ENCODE data around the gene SLC26A2.

SLC26A2 gene

DNA sequence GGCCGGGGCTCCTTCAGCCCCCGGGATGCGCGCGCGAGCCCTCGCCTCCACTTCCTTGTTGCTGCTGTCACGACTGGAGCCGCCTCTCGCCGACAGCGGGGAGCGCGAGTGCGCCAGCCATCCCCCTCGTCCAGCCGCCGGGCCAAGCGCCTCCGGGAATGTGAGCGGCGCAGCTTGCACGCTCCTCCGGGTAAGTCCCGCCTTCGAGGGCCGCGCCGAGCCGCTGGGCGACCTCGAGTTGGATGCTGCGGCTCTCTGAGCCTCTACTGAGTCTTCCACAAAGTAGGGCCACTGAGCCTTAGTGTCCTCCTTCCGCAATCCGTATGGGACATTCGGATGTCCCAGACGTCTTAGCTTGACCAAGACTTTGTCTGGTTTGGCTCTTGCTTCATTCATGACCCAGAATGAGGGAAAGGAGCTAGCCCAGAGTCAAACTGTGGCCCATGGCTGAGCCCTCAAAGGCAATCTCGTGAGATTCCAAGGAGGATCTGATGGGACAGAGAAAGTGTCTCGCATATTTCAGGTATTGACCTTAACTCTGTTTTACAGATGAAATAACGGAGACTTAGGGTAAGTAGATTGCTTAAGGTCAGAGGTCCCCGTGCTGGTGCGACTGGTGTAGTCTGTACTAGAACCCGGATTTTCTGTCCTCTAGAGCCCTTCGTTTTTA lies 40.6 kb downstream of the SLC26A2 start:
- no peak for DNase-seq (ENCODE audit: low read depth)
- TF ChIP-seq, protein P1, sequence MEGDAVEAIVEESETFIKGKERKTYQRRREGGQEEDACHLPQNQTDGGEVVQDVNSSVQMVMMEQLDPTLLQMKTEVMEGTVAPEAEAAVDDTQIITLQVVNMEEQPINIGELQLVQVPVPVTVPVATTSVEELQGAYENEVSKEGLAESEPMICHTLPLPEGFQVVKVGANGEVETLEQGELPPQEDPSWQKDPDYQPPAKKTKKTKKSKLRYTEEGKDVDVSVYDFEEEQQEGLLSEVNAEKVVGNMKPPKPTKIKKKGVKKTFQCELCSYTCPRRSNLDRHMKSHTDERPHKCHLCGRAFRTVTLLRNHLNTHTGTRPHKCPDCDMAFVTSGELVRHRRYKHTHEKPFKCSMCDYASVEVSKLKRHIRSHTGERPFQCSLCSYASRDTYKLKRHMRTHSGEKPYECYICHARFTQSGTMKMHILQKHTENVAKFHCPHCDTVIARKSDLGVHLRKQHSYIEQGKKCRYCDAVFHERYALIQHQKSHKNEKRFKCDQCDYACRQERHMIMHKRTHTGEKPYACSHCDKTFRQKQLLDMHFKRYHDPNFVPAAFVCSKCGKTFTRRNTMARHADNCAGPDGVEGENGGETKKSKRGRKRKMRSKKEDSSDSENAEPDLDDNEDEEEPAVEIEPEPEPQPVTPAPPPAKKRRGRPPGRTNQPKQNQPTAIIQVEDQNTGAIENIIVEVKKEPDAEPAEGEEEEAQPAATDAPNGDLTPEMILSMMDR (IDR thresholded peaks at IDR 0.05; ENCODE audit: low read depth, low read length, missing control alignments) = no peak
- H3K4me3 ChIP-seq (ENCODE audit: low read depth, low read length) = peak overlapping the region; percentile 92

DNA sequence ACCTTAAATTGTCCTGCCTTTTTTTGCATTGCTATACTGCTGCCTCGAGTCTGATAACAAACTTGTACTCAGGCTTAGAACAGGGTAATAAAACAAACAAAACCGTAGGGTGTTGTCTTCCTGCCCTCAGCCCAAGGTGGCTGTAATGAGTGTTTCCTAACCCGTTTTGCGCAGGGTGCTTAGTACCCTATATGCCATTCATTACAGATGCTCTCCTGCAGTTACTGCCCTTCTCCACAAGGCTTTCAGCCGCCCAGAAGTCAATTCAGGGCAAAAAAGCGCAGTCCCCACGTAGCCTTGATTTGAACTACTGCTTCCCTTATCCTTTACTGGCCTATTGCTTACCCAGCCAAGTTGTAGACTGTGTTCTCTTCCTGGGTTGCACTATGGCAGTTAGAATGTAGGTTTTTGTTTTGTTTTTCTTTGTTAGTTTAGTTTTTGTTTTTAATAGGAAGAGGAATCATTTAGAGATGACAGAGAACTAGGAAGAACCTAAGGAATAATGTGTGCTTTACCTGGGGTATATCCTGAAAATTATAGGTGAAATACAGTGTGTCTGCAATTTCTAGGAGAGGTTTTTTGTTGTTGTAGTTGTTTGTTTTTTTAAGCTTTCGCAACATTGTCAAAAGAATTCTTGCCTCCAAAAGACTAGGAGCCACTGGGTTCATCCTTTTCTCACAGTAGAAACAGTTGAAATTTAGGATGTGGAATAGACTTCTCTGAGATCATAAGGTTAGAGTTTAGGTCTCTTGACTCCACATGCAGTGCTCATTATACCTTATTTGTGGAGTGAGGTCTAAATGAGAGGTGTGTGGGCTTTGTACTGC lies 41.3 kb downstream of the SLC26A2 start:
- DNase-seq (ENCODE audit: low read depth) = peak; percentile 65
- TF ChIP-seq, protein P1 (IDR thresholded peaks at IDR 0.05; ENCODE audit: low read depth, low read length, missing control alignments) = peak; percentile 80
- H3K4me3 ChIP-seq (ENCODE audit: low read depth, low read length) = peak overlapping the region; percentile 92

DNA sequence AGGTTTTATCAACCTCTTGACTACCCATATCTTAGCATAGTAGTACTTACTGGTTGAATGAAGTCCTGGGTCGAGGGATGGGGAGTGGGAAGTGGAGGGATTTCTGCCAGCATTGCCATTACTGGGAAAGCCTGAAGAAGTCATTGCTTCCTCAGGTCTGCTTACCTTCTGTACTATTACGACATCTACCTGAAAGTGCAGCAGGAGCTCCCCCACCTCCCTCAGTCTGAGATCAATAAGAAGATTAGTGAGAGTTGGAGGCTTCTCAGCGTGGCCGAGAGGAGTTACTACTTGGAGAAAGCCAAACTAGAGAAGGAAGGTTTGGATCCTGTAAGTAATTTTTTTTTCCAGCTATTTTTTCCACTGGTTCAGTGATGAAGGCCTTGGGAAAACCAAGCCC lies 45.8 kb downstream of the SLC26A2 start:
- DNase-seq (ENCODE audit: low read depth) = no peak
- no peak overlapping the region for H3K4me3 ChIP-seq (ENCODE audit: low read depth, low read length)
- TF ChIP-seq, protein P1 (IDR thresholded peaks at IDR 0.05; ENCODE audit: low read depth, low read length, missing control alignments) = no peak

DNA sequence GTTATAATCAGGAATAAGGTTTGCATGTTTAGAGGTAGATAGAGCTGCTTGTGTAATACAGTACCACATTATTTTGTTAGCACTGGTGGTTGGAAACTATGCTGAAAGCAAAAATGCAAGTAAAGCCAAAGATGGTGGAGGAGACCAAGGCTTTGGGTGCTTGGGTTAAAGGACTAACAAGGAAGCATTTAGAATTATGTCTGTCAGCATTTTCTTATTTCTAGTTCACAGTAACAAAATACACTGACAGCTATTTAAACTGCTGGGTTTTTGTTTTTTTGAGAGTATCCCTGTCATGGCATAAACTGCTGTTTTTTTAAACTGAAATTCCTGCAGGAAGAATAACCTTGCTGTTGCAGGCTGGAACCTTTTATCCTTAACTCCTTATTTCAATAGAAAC lies 46.5 kb downstream of the SLC26A2 start:
- no peak overlapping the region for H3K4me3 ChIP-seq (ENCODE audit: low read depth, low read length)
- DNase-seq (ENCODE audit: low read depth) = no peak
- TF ChIP-seq, protein P1 (IDR thresholded peaks at IDR 0.05; ENCODE audit: low read depth, low read length, missing control alignments) = no peak

DNA sequence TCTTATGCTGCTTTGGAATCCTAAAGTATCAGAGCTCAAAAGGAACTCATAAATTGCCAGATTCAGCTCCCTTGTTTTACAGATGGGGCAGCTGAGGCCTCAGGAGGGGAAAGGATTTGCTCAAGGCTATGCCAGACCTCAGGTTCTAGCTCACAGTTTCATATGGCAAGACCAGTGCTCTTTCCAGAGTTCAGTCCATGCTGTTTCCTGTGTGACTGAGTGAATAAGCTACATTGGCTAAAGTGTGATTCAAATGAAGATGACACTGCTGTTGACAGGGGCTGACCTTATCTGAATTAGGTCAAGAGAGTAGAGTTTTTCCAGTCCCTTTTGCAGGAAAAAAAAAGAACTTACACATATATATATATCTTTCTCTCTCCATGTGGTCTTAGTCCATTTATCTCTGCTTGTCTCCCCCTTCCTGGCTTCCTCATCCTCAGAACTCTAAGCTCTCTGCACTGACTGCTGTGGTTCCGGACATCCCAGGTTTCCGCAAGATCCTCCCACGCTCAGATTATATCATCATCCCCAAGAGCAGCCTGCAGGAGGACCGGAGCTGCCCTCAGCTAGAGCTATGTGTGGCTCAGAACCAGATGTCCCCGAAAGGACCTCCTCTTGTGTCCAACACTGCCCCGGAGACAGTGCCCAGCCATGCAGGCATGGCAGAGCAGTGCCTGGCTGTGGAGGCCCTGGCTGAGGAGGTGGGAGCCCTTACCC lies 49.3 kb downstream of the SLC26A2 start:
- no peak overlapping the region for H3K4me3 ChIP-seq (ENCODE audit: low read depth, low read length)
- TF ChIP-seq, protein P1 (IDR thresholded peaks at IDR 0.05; ENCODE audit: low read depth, low read length, missing control alignments) = no peak
- DNase-seq (ENCODE audit: low read depth) = no peak

DNA sequence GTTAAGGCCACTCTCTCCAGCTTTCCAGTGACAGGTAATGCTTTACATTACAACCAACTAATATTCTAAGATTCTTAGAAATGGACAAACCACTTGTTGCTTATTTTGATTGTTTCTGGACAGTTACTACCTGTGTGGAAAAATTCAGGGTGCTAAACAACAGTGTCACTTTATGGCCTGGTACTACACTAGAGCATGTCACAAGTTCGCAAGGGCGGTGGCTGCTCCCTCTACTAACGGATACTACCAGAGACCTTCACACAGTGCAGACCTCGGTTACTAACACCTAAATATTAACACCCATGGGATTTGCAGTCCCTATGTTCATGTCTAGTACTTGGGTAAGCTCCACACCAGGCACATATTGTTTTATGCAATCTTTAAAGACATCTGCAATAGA lies 53.4 kb downstream of the SLC26A2 start:
- TF ChIP-seq, protein P1 (IDR thresholded peaks at IDR 0.05; ENCODE audit: low read depth, low read length, missing control alignments) = no peak
- DNase-seq (ENCODE audit: low read depth) = no peak
- no peak overlapping the region for H3K4me3 ChIP-seq (ENCODE audit: low read depth, low read length)

All from GM12864 (cell line).